ENCODE data around the gene ANTXRL.

DNA sequence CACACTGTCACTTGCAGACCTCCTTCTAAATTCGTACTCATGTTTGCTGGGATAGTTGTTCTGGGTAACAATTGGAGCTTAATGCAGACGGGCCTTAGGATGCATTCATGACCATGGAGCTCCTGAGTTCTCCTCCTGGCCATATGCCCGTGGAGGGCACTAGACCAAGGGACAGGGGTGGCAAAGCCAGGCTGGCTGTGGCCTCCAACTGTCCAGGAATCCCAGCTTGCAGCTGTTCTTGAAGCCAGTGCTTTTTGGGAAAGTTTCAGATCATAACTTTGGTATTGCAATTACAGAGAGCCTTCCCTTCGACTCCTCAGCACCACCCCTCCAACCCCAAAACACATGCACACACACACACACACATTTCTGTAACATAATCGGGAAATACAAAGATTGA, 30.6 kb downstream of the ANTXRL start:
- TF ChIP-seq, protein P1, sequence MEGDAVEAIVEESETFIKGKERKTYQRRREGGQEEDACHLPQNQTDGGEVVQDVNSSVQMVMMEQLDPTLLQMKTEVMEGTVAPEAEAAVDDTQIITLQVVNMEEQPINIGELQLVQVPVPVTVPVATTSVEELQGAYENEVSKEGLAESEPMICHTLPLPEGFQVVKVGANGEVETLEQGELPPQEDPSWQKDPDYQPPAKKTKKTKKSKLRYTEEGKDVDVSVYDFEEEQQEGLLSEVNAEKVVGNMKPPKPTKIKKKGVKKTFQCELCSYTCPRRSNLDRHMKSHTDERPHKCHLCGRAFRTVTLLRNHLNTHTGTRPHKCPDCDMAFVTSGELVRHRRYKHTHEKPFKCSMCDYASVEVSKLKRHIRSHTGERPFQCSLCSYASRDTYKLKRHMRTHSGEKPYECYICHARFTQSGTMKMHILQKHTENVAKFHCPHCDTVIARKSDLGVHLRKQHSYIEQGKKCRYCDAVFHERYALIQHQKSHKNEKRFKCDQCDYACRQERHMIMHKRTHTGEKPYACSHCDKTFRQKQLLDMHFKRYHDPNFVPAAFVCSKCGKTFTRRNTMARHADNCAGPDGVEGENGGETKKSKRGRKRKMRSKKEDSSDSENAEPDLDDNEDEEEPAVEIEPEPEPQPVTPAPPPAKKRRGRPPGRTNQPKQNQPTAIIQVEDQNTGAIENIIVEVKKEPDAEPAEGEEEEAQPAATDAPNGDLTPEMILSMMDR (IDR thresholded peaks at IDR 0.05; ENCODE audit: poor library complexity), result no peak
- TF ChIP-seq EZH2phosphoT487 (IDR thresholded peaks at IDR 0.05; ENCODE audit: low read depth, severe bottlenecking, unreplicated experiment) (no peak), EZH2 (IDR thresholded peaks at IDR 0.05; ENCODE audit: borderline replicate concordance) (no peak)
